ENCODE results near the gene CASD1.

Gene CASD1

DNA sequence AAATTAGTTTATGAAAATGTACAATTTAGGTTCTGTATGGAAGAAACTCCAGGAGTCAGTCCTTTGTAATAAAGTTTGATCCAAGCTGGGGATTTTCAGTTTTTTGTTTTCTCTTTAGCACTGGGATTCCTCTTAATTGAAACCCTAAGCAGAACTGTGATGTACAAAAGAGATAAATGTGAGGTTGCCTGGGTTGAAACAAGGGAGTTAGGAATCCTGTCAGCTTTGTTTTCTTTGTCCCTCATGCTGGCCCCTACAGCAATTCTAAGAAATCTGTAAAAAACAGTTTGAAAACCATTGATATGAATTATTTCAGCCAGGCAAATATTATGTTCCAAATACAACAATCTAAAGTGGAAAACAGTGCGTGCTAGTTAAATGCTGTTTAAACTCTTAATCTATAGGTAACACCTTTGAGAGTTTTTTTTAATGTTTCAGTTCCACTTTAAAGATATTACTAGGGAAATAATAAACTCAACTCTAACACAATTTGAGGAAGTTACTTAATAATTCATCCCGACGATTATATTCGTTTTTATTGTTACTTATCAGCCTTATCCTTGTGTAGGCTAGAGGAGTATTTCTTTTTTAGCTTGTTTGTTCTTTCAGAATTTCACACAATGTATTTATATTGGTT, 81.0 kb downstream of the CASD1 start:
- DNase-seq: no peak

DNA sequence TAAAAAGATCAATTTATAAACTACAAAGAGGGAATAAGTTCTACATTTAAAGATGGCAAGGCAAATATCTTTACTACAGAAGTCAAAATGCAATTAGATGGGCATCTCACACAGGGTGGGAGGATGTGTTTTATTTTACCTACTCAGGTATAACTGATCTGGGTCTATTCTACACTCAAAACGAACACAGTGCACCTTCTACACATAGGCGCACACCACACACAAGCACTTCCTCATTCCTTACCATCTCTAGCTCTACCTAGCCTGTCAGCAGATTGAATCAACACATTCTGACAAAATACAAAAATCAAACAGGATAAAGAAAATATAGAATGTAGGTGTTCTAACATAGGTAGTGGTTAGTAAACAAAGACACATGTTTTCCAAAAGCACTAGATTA, 81.6 kb downstream of the CASD1 start:
- DNase-seq: no peak

DNA sequence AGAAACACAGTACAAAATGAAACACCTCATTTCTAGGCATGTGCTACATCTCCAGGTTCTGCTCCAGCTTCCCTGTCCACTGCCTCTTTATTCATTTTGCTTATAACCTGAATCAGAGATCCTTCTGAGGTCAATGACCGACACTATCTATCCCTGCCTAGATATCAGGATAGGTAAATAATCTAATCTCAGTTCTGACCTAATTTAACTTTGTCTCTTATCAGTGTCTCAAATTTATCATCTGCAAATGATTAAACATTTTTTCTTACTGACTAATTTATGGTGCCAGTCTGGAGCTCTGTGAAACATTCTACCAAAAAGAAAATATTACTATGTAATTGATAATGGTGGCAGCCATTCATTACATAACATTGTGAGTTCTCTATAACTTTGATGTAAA, 85.3 kb downstream of the CASD1 start:
- DNase-seq: no peak

- no peak for DNase-seq
These were observed 86.1 kb downstream of the CASD1 start for GRCh38 chr7:94595717-94596116.

- no peak for DNase-seq
These were observed 90.7 kb downstream of the CASD1 start for GRCh38 chr7:94600267-94600666.

- DNase-seq: no peak
These were observed 92.6 kb downstream of the CASD1 start for GRCh38 chr7:94602181-94602580.

GRCh38 chr7:94605031-94605430, 95.4 kb downstream of the CASD1 start:
- DNase-seq: no peak
